CD4-positive, CD25-positive, alpha-beta regulatory T cell (primary cell): ENCODE data around the gene DRG2. TPM values are rescaled to one million over a fixed set of nuclear protein-coding genes. Genes with fewer than 3 reads are reported as not detected.

Experiments
- ATAC-seq, 2 donors: fragments of 150-1000 bp; cut with Tn5 transposase; one replicate each; pipeline ENCODE4 v1.10.0; 2021; ENCODE audit warnings: low read depth in 2 of 2, moderate number of reproducible peaks in 2 of 2, moderate library complexity in 1 of 2
- DNase-seq, 3 donors: peaks; one replicate each; pipeline versions ENCODE4 v3.0.0 to v3.0.0-alpha.2; 2012 to 2022; ENCODE audit warnings: mixed read lengths in 1 of 3
- H3K27ac ChIP-seq: one replicate; pipeline ENCODE4 v1.7.0; 2013; ENCODE audit warnings: mild to moderate bottlenecking, low read length; ENCODE audit not compliant: insufficient read depth, poor library complexity, severe bottlenecking
- H3K27me3 ChIP-seq: one replicate; pipeline ENCODE4 v1.7.0; 2013; ENCODE audit warnings: low read length; ENCODE audit not compliant: control insufficient read depth, insufficient read depth
- H3K36me3 ChIP-seq: one replicate; pipeline ENCODE4 v1.7.0; 2013; ENCODE audit warnings: mild to moderate bottlenecking, low read length, moderate library complexity; ENCODE audit not compliant: control insufficient read depth, insufficient read depth
- H3K4me1 ChIP-seq: 2 replicates; pipeline ENCODE4 v1.7.0; 2013; ENCODE audit warnings: mild to moderate bottlenecking, low read length; ENCODE audit not compliant: insufficient read depth, control insufficient read depth, poor library complexity, severe bottlenecking
- H3K4me3 ChIP-seq: one replicate; pipeline ENCODE4 v1.7.0; 2013; ENCODE audit warnings: low read depth, mild to moderate bottlenecking, low read length, moderate library complexity
- H3K9me3 ChIP-seq, 2 experiments: 1 replicate in 1 of 2; 2 replicates in 1 of 2; pipeline ENCODE4 v1.7.0; 2013; ENCODE audit warnings: low read length in 2 of 2, mild to moderate bottlenecking in 1 of 2, moderate library complexity in 1 of 2; ENCODE audit not compliant: control insufficient read depth in 2 of 2
- H3K27ac Mint-ChIP-seq, 3 donors: one replicate each; pipeline ENCODE4 v1.8.0; 2020 to 2022; ENCODE audit warnings: mild to moderate bottlenecking in 3 of 3, mixed read lengths in 3 of 3, moderate library complexity in 2 of 3
- H3K27me3 Mint-ChIP-seq: one replicate; pipeline ENCODE4 v1.8.0; 2022; ENCODE audit warnings: mild to moderate bottlenecking, mixed read lengths
- H3K36me3 Mint-ChIP-seq: one replicate; pipeline ENCODE4 v1.8.0; 2020; ENCODE audit warnings: mixed read lengths
- H3K4me1 Mint-ChIP-seq, 4 donors: one replicate each; pipeline ENCODE4 v1.8.0; 2020 to 2022; ENCODE audit warnings: mixed read lengths in 4 of 4, mild to moderate bottlenecking in 1 of 4
- H3K4me3 Mint-ChIP-seq, 4 donors: one replicate each; pipeline ENCODE4 v1.8.0; 2020 to 2022; ENCODE audit warnings: mild to moderate bottlenecking in 4 of 4, mixed read lengths in 4 of 4, moderate library complexity in 3 of 4
- H3K9me3 Mint-ChIP-seq, 7 donors: one replicate each; pipeline ENCODE4 v1.8.0; 2020 to 2022; ENCODE audit warnings: mixed read lengths in 7 of 7, mild to moderate bottlenecking in 3 of 7, moderate library complexity in 2 of 7
- polyA plus RNA-seq, 4 donors: library from polyadenylated mRNA; unstranded; fragments of 300-500 nt; fragmentation: Illumina TruSeq; gene quantifications; one replicate each; pipeline ENCODE4 v1.2.3, GENCODE V29; 2021
- total RNA-seq: library from RNA; stranded (reverse); gene quantifications from one replicate; pipeline ENCODE4 v1.2.3, GENCODE V29; 2022

The DRG2 gene, protein sequence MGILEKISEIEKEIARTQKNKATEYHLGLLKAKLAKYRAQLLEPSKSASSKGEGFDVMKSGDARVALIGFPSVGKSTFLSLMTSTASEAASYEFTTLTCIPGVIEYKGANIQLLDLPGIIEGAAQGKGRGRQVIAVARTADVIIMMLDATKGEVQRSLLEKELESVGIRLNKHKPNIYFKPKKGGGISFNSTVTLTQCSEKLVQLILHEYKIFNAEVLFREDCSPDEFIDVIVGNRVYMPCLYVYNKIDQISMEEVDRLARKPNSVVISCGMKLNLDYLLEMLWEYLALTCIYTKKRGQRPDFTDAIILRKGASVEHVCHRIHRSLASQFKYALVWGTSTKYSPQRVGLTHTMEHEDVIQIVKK
- total RNA-seq (54.5 TPM), polyA plus RNA-seq (10 to 100 TPM; 36.4 to 45.3 (median 41.4) TPM)

GRCh38 chr17:18087610-18088491, at the start of gene DRG2:
Gene DRG2 (plus strand): TSS chr17:18087948. CDS start chr17:18088024, 76 bp downstream.
- peak; percentile 77 to 93 (median 88) for DNase-seq
- peaks cover 9% of the 10 kb centered on the region for H3K4me1 ChIP-seq
- H3K27me3 Mint-ChIP-seq, result no peaks in the 10 kb centered on the region
- peak within 1 kb of the TSS; percentile 98 to 99 (median 99) for H3K27ac Mint-ChIP-seq
- H3K9me3 Mint-ChIP-seq, result no peaks in the 10 kb centered on the region
- H3K36me3 ChIP-seq, result peaks cover 5% of the 10 kb centered on the region
- no peaks in the 10 kb centered on the region for H3K9me3 ChIP-seq
- H3K4me1 Mint-ChIP-seq, result peaks cover 9 to 42% (median 28%) of the 10 kb centered on the region in 4 donors
- no peaks in the 10 kb centered on the region for H3K27me3 ChIP-seq
- H3K4me3 ChIP-seq, result peak within 1 kb of the TSS; percentile 87
- H3K27ac ChIP-seq, result peak within 1 kb of the TSS; percentile 80
- ATAC-seq, result peak; percentile 90 to 93
- peaks cover 4% of the 10 kb centered on the region for H3K36me3 Mint-ChIP-seq
- H3K4me3 Mint-ChIP-seq, result peak within 1 kb of the TSS; percentile 97 to 100 (median 98)

DNA sequence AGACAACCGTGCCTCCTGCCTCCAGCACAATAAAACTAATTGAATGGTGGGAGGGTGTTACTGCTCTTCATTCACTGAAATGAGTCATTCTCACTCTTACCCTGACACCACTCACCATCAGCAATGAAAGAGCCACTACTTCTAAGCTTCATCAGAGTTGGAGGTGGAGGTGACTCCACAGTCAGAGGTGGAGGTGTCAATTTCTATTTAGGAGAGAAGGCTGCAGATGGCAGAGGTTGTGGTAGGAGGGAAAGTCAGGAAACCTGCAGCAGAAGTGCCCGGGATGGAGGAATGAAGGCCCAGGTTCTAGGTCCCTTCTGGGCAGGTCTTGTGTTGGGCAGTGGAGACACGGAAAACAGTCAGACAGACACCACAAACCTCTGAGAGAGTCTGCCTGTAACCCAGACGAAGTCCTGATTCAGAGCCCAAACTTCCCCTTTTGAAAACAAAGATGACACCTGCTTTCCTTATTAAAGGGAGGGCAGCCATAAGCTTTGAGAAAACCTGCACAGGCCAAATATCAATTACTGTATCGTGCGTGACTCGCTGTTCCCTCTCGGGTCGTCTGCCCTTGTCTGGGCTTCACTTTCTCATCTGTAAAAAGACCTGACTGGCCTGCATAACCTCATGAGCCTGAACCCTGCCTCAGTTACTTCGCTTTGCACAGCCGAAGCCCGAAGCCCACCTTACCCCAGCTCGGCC, 49.4 kb upstream of the DRG2 start:
- no peaks in the 10 kb centered on the region for H3K9me3 ChIP-seq
- peaks cover 28% of the 10 kb centered on the region for H3K4me1 ChIP-seq
- H3K27ac ChIP-seq, result peak overlapping the region; percentile 78
- H3K4me1 Mint-ChIP-seq, result peaks cover 17 to 60% (median 39%) of the 10 kb centered on the region in 4 donors
- peak overlapping the region; percentile 94 to 97 (median 96) for H3K4me3 Mint-ChIP-seq
- no peaks in the 10 kb centered on the region for H3K9me3 Mint-ChIP-seq
- H3K4me3 ChIP-seq, result peak overlapping the region; percentile 80
- H3K27me3 Mint-ChIP-seq, result no peaks in the 10 kb centered on the region
- DNase-seq (peak in 1 of 3 donors; percentile 26), ATAC-seq (no peak)
- H3K27ac Mint-ChIP-seq, result peak overlapping the region; percentile 92 to 99 (median 97)
- no peaks in the 10 kb centered on the region for H3K36me3 ChIP-seq
- H3K36me3 Mint-ChIP-seq, result no peaks in the 10 kb centered on the region
- no peaks in the 10 kb centered on the region for H3K27me3 ChIP-seq

GRCh38 chr17:18038861-18039534, 48.8 kb upstream of the DRG2 start, which contains the start of the genes ATPAF2 and GID4:
Gene ATPAF2 (minus strand): TSS chr17:18039168. CDS start chr17:18039013, 155 bp downstream.
Gene GID4 (plus strand): TSS chr17:18039408. CDS start chr17:18039465, 57 bp downstream.
- peak; percentile 99 to 100 (median 100) for DNase-seq
- peaks cover 12 to 54% (median 35%) of the 10 kb centered on the region in 4 donors for H3K4me1 Mint-ChIP-seq
- no peaks in the 10 kb centered on the region for H3K27me3 Mint-ChIP-seq
- H3K9me3 Mint-ChIP-seq, result no peaks in the 10 kb centered on the region
- Histone ChIP-seq H3K4me1 (peaks cover 28% of the 10 kb centered on the region), H3K4me3 (peak within 1 kb of the TSS; percentile 80), H3K27me3 (no peaks in the 10 kb centered on the region), H3K27ac (peak within 1 kb of the TSS; percentile 78), H3K9me3 (no peaks in the 10 kb centered on the region), H3K36me3 (no peaks in the 10 kb centered on the region)
- peak; percentile 95 for ATAC-seq
- peak within 1 kb of the TSS; percentile 96 to 97 (median 97) for H3K4me3 Mint-ChIP-seq
- H3K36me3 Mint-ChIP-seq, result no peaks in the 10 kb centered on the region
- peak within 1 kb of the TSS; percentile 92 to 99 (median 97) for H3K27ac Mint-ChIP-seq

DNA sequence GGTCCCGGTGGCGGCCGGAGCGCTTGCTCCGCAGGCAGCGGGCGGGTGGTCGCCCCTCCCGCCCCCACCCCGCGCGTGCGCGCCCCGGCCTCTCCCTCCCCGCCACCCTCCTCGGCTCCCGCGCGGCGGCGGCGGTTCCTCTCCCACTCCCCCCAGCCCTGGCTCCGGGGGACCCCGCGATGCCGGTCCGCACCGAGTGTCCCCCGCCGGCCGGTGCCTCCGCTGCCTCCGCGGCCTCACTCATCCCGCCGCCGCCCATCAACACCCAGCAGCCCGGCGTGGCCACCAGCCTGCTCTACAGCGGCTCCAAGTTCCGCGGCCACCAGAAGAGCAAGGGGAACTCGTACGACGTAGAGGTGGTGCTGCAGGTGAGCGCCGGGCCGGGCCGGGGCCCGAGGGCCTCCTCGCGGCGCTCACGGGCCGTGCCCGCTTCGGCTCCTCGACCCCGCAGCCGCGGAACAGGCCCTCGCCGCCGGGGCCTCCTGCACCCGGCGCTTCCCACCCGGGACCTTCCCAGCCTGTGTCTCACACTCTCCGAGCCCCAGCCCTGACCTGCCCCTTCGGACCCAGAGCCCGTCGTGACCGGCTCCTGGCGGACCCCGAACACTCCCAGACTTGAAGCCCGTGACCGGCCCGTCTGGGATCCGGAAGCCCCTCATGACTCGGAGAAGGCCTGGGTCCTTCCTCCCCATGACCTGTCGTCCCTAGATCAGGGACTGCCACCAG, 48.0 kb upstream of the DRG2 start:
- H3K27me3 Mint-ChIP-seq, result no peaks in the 10 kb centered on the region
- peaks cover 4% of the 10 kb centered on the region for H3K36me3 Mint-ChIP-seq
- peak overlapping the region; percentile 92 to 99 (median 97) for H3K27ac Mint-ChIP-seq
- H3K4me1 Mint-ChIP-seq, result peaks cover 16 to 54% (median 35%) of the 10 kb centered on the region in 4 donors
- Histone ChIP-seq H3K27me3 (no peaks in the 10 kb centered on the region), H3K36me3 (no peaks in the 10 kb centered on the region), H3K4me1 (peaks cover 28% of the 10 kb centered on the region), H3K9me3 (no peaks in the 10 kb centered on the region), H3K4me3 (peak overlapping the region; percentile 52), H3K27ac (peak overlapping the region; percentile 72)
- H3K4me3 Mint-ChIP-seq, result peak overlapping the region; percentile 96 to 97 (median 97)
- DNase-seq (peak in 1 of 3 donors; percentile 44), ATAC-seq (peak; percentile 4 to 16)
- H3K9me3 Mint-ChIP-seq, result no peaks in the 10 kb centered on the region

GRCh38 chr17:18040261-18040858, 47.4 kb upstream of the DRG2 start:
- Histone ChIP-seq H3K36me3 (no peaks in the 10 kb centered on the region), H3K9me3 (no peaks in the 10 kb centered on the region), H3K4me1 (peaks cover 28% of the 10 kb centered on the region), H3K27ac (no peak overlapping the region), H3K27me3 (no peaks in the 10 kb centered on the region), H3K4me3 (peak overlapping the region; percentile 52)
- ATAC-seq (no peak), DNase-seq (no peak)
- H3K4me3 Mint-ChIP-seq, result peak overlapping the region; percentile 91 to 97 (median 94)
- peak overlapping the region; percentile 85 to 97 (median 89) for H3K27ac Mint-ChIP-seq
- no peaks in the 10 kb centered on the region for H3K27me3 Mint-ChIP-seq
- peaks cover 5% of the 10 kb centered on the region for H3K36me3 Mint-ChIP-seq
- peaks cover 17 to 54% (median 35%) of the 10 kb centered on the region in 4 donors for H3K4me1 Mint-ChIP-seq
- H3K9me3 Mint-ChIP-seq, result no peaks in the 10 kb centered on the region

GRCh38 chr17:18041776-18042175, 46.0 kb upstream of the DRG2 start:
- Mint-ChIP-seq H3K4me3 (peak overlapping the region; percentile 68 to 97 (median 94)), H3K36me3 (peaks cover 5% of the 10 kb centered on the region), H3K4me1 (peaks cover 17 to 54% (median 35%) of the 10 kb centered on the region in 4 donors), H3K27ac (peak overlapping the region in 1 of 3 donors; percentile 89), H3K9me3 (no peaks in the 10 kb centered on the region), H3K27me3 (no peaks in the 10 kb centered on the region)
- no peaks in the 10 kb centered on the region for H3K9me3 ChIP-seq
- peaks cover 3% of the 10 kb centered on the region for H3K36me3 ChIP-seq
- H3K27ac ChIP-seq, result no peak overlapping the region
- DNase-seq, result no peak
- peaks cover 28% of the 10 kb centered on the region for H3K4me1 ChIP-seq
- H3K27me3 ChIP-seq, result no peaks in the 10 kb centered on the region
- ATAC-seq, result no peak
- H3K4me3 ChIP-seq, result no peak overlapping the region
